ENCODE results near the gene MED16. TPM values are rescaled to one million over a fixed set of nuclear protein-coding genes. Genes with fewer than 3 reads are reported as not detected.
"Not testable (repeated sequence)": the region's sequence is repeated elsewhere in the genome, so short reads cannot be mapped to it uniquely, and the experiment has no call there.

Gene MED16
- total RNA-seq, 1 donor from 2014 or later = 66.9 TPM

DNA sequence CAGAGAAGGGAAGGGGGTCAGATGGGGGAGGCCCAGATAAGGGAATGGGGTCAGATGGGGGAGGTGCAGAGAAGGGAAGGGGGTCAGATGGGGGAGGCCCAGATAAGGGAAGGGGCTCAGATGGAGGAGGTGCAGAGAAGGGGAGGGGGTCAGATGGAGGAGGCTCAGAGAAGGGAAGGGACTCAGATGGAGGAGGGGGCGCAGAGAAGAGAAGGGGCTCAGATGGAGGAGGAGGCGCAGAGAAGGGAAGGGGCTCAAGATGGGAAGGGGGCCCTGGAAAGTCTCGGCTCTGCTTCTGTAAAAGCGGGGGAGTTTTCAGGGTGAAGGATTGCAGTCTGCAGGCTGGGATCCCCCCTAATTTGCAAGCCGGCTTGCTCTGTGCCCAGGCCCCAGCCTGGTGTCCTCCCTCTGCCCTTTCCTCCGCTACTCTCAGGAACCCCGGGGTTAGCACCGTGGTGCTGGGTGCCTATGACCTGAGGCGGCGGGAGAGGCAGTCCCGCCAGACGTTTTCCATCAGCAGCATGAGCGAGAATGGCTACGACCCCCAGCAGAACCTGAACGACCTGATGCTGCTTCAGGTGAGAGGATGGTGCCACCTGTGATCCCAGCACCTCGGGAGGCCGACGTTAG lies 63.7 kb downstream of the MED16 start:
- no peak for DNase-seq (ENCODE audit: low spot score)

- no peak for DNase-seq (ENCODE audit: low spot score)
Measured at GRCh38 chr19:827710-828321, 65.2 kb downstream of the MED16 start, which contains the start of gene AZU1. Gene AZU1 (plus strand): TSS chr19:827837. CDS start chr19:827847, 10 bp downstream.

DNA sequence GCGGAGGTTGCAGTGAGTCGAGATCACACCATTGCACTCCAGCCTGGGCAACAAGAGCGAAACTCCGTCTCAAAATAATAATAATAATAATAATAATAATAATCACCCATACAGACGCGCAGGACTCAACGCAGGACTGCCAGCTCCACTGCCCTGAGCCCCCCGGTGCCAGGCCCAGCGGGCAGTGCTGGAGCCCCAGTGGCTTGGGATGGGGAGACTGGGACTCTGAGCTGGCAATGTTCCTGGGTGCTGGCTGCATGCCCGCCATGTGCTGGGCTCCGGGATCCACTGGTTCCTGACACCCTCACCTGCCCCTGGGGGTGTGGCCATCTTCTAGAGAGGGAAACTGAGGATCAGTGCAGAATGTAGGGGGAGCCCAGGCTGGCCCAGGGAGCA lies 65.7 kb downstream of the MED16 start:
- DNase-seq (ENCODE audit: low spot score) = no peak

DNA sequence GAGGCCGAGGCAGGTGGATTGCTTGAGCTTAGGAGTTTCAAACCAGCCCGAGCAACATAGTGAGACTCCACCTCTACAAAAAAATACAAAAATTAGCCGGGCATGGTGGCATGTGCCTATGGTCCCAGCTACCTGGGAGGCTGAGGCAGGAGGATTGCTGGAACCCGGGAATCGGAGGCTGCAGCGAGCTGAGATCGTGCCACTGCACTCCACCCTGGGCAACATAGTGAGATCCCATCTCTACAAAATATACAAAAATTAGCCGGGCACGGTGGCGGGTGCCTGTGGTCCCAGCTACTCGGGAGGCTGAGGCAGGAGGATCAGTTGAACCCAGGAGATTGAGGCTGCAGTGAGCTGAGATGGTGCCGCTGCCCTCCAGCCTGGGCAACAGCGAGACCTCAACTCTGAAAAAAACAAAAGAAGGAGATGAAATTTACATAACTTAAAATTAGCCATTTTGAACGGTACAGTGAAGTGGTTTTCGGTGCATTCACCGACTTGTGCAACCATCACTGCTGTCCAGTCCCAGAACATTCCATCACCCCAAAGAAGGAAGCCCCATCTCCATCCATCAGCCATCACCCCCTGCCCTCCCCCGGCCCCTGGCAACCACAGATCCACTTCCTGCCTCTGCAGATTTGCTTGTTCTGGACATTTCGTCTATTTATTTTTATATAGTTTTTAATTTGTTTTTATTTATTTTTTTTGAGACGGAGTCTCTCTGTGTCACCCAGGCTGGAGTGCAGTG lies 66.9 kb downstream of the MED16 start:
- DNase-seq (ENCODE audit: low spot score) = no peak

DNA sequence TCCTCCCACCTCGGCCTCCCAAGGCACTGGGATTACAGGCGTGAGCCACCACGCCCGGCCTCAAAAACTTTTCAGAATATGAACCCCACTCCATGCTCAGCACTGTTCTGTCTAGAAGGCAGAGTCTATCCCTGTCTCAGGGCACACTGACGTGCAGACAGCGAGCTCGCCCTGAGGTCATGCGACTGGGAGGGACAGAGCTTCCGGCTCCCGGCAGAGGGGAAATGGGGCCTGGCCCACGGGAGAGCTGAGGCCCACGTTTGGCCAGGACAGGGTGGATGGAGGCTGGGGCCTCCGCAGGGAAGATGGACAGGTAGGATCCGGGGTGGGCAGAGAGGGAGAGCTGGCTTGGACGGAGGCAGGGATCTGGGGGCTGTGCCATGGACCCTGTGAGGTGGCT lies 68.1 kb downstream of the MED16 start:
- no peak for DNase-seq (ENCODE audit: low spot score)

DNA sequence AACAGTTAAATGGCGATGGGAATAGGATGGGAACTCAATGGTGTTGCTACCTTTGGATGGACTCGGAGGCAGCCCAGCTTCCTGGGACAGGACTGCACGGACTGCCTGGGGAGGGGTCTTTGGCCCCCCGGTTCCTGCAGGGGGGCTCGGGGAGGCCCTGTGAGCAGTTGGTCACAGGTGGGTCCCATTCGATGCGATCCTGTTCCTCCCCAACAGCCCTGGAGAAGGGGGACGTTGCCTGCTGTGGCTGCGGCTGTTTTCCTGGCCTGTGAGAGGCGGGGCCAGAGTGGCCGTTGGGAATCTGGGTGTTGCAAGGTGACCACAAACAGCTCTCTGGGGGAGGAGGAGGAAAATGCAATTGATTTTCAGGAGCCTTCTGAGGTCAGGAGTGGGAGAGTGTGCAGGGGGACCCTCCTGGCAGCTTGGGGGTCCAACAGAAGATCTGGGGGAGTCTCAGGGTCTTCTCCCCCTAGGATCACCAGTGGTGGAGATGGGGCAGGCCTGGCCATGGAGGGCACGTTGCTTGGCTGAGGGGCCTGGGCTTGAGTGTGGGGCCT lies 69.3 kb downstream of the MED16 start:
- no peak for DNase-seq (ENCODE audit: low spot score)

DNA sequence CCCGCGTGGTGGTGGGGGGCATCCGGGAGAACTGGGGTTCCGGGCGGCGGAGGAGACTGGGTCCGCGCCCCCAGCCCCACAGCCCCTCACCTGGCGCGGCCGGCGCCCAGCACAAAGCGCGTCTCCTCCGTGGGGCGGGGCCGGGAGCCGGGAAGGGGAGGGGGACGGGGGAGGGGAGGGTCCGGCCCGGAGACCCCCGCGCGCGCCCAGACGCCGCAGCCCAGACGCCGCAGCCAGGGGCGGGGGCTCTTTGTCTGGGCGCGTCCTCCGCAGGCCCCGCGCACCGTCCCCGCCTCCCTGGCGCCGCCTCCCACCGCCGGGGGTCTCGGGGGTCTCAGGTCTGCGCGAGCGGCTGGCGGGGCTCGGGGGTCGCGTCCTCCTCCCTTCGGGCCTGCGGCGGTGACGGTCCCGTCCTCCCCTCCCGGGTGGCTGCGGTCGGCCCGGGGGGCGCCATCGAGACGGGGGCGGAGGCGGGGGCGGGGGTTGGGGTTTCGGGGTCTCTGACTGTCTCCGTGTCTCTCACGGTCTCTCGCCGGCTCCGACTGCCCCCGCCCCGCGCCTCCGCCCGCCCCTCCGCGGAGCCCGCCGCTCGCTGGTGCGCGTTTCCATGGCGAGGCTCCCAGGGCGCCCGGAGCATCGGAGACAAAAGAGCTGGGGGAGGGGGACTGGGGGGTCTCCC lies 71.0 kb downstream of the MED16 start, which contains the start of gene PLPPR3:
Gene PLPPR3 (minus strand): TSS at position 131 of the 679 bp plus-strand sequence. CDS start 396 bp downstream, outside the sequence.
- DNase-seq (ENCODE audit: low spot score) = no peak

DNA sequence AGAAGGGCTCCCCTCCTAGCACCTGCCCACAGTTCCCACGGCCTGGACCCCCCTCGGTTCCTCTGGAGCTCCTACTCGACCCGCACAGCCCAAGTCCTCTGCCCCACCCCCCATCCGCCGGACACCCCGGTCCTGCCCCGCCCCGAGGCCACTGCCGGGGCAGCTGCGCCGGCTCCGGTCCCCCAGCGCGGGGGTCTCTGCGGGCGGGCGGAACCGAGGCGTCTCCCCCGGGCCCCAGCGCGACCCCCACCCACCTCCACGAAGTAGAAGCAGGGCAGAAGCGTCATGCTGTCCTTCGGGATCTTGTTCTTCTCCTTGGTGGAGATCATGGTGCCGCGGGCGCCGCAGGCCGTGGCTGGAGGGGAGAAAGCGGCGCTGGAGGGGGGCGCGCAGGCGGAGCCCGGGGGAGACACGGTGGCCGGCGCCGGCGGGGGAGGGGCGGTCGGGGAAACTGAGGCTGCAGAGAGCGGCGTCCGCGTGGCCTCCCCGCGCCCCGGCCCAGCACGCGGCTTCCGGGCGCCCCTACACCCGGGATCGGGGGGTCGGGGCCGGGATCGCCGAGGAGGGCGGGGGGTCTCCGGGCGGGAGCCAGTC lies 71.7 kb downstream of the MED16 start:
- DNase-seq (ENCODE audit: low spot score) = no peak

GRCh38 chr19:820212-820611 lies 72.8 kb downstream of the MED16 start:
- not testable (repeated sequence) for DNase-seq (ENCODE audit: low spot score)

Other genes starting within 250 kb of the MED16 start
- gene RNF126, start 230.0 kb downstream of the MED16 start, total RNA-seq = 34.8 TPM
- gene FSTL3, start 216.8 kb downstream of the MED16 start, total RNA-seq = 39.1 TPM
- gene PRSS57, start 197.7 kb downstream of the MED16 start, total RNA-seq = not detected
- gene PALM, start 184.3 kb downstream of the MED16 start, total RNA-seq = 26.1 TPM
- 79.4 TPM for gene MISP, start 142.1 kb downstream of the MED16 start, total RNA-seq
- gene PTBP1, start 95.7 kb downstream of the MED16 start, total RNA-seq = 270 TPM
- 0.20 TPM for gene PLPPR3, start 71.2 kb downstream of the MED16 start, total RNA-seq
- not detected for gene AZU1, start 65.3 kb downstream of the MED16 start, total RNA-seq
- not detected for gene PRTN3, start 52.2 kb downstream of the MED16 start, total RNA-seq
- gene ELANE, start 40.9 kb downstream of the MED16 start, total RNA-seq = not detected
- 133 TPM for gene CFD, start 33.5 kb downstream of the MED16 start, total RNA-seq
- not detected for gene RNU6-9, start 297 bp upstream of the MED16 start, total RNA-seq
- 47.5 TPM for gene R3HDM4, start 20.0 kb upstream of the MED16 start, total RNA-seq
- 0.17 TPM for gene KISS1R, start 24.1 kb upstream of the MED16 start, total RNA-seq
- gene ARID3A, start 32.8 kb upstream of the MED16 start, total RNA-seq = 7.0 TPM
- 52.5 TPM for gene WDR18, start 91.2 kb upstream of the MED16 start, total RNA-seq
- gene GRIN3B, start 107.2 kb upstream of the MED16 start, total RNA-seq = 0.06 TPM
- gene TMEM259, start 127.9 kb upstream of the MED16 start, total RNA-seq = 182 TPM
- gene RNU6-2, start 128.3 kb upstream of the MED16 start, total RNA-seq = not detected
- gene CNN2, start 133.4 kb upstream of the MED16 start, total RNA-seq = 104 TPM
- gene ABCA7, start 146.9 kb upstream of the MED16 start, total RNA-seq = 49.0 TPM
- gene ARHGAP45, start 174.0 kb upstream of the MED16 start, total RNA-seq = 42.4 TPM
- 137 TPM for gene POLR2E, start 202.2 kb upstream of the MED16 start, total RNA-seq
- 294 TPM for gene GPX4, start 210.8 kb upstream of the MED16 start, total RNA-seq

Data from mucosa of gallbladder (tissue), 1 donor.